ENCODE results near the gene ETHE1. TPM values are rescaled to one million over a fixed set of nuclear protein-coding genes. Genes with fewer than 3 reads are reported as not detected.

Gene ETHE1
- total RNA-seq, 4 donors from 2014 or later, result 48.2 to 63.2 (median 55.9) TPM

- Histone ChIP-seq H3K27me3 (no peaks in the 10 kb centered on the region), H3K27ac (replicated peaks in 1 of 4) (peak overlapping the region; percentile 88 to 94 (median 92)), H3K9me3 (peaks cover 0 to 9% (median 4%) of the 10 kb centered on the region in 4 donors), H3K36me3 (peaks cover 7 to 26% (median 15%) of the 10 kb centered on the region in 4 donors), H3K4me1 (peaks cover 26 to 40% (median 38%) of the 10 kb centered on the region in 4 donors), H3K4me3 (peak overlapping the region; percentile 51 to 75 (median 62))
- no peak for TF ChIP-seq EP300 (IDR thresholded peaks at IDR 0.05)
- TF ChIP-seq POLR2AphosphoS5 (IDR thresholded peaks at IDR 0.05), result no peak
- TF ChIP-seq CTCF (IDR thresholded peaks at IDR 0.05), result no peak
- TF ChIP-seq POLR2A (IDR thresholded peaks at IDR 0.05; ENCODE audit: low read depth), result no peak
- intact Hi-C loops (cut with DNase I), result no loop called here
- DNase-seq (ENCODE audit: extremely low spot score), result no peak
- WGBS, result 16% methylated on average over 17 of the region's 17 CpGs
Measured at GRCh38 chr19:43534305-43534815, 7.4 kb upstream of the ETHE1 start.

- TF ChIP-seq CTCF (IDR thresholded peaks at IDR 0.05) (no peak), POLR2A (IDR thresholded peaks at IDR 0.05; ENCODE audit: low read depth) (no peak), POLR2AphosphoS5 (IDR thresholded peaks at IDR 0.05) (peak; percentile 56 to 79), EP300 (IDR thresholded peaks at IDR 0.05) (no peak)
- intact Hi-C loops (cut with DNase I), result no loop called here
- DNase-seq (ENCODE audit: extremely low spot score), result peak; percentile 100
Measured at GRCh38 chr19:43533546-43534304, 6.7 kb upstream of the ETHE1 start.

GRCh38 chr19:43532962-43533545 is 6.1 kb upstream of the ETHE1 start, which contains the start of gene ZNF575:
Gene ZNF575 (plus strand): TSS chr19:43533188. CDS start chr19:43534423, 1,235 bp downstream.
- Histone ChIP-seq H3K27me3 (no peaks in the 10 kb centered on the region), H3K27ac (replicated peaks in 1 of 4) (peak within 1 kb of the TSS; percentile 88 to 94 (median 92)), H3K36me3 (peaks cover 0 to 13% (median 5%) of the 10 kb centered on the region in 4 donors), H3K4me1 (peaks cover 26 to 44% (median 40%) of the 10 kb centered on the region in 4 donors), H3K9me3 (no peaks in the 10 kb centered on the region), H3K4me3 (peak within 1 kb of the TSS; percentile 51 to 75 (median 62))
- WGBS, result 0% methylated on average over 11 of the region's 47 CpGs
- TF ChIP-seq POLR2AphosphoS5 (IDR thresholded peaks at IDR 0.05) (peak; percentile 72 to 85), EP300 (IDR thresholded peaks at IDR 0.05) (no peak), CTCF (IDR thresholded peaks at IDR 0.05) (peak in 1 of 3 experiments; percentile 15), POLR2A (IDR thresholded peaks at IDR 0.05; ENCODE audit: low read depth) (no peak)
- DNase-seq (ENCODE audit: extremely low spot score), result peak; percentile 96
- intact Hi-C loops (cut with DNase I), result no loop called here

More at GRCh38 chr19:43533546-43534304, 6.7 kb upstream of the ETHE1 start:
- 6% methylated on average over 7 of the region's 41 CpGs for WGBS
- H3K36me3 ChIP-seq, result peaks cover under 1 to 20% (median 9%) of the 10 kb centered on the region in 4 donors
- H3K4me1 ChIP-seq, result peaks cover 26 to 40% (median 38%) of the 10 kb centered on the region in 4 donors
- peak overlapping the region; percentile 51 to 75 (median 62) for H3K4me3 ChIP-seq
- peak overlapping the region; percentile 88 to 94 (median 92) for H3K27ac ChIP-seq (replicated peaks in 1 of 4)
- H3K27me3 ChIP-seq, result no peaks in the 10 kb centered on the region
- peaks cover 0 to 2% (median under 1%) of the 10 kb centered on the region in 4 donors for H3K9me3 ChIP-seq

GRCh38 chr19:43532571-43532961 is 5.6 kb upstream of the ETHE1 start:
- peak overlapping the region; percentile 88 to 94 (median 92) for H3K27ac ChIP-seq (replicated peaks in 1 of 4)
- WGBS, result 25% methylated on average over 4 of the region's 16 CpGs
- peak overlapping the region; percentile 51 to 75 (median 62) for H3K4me3 ChIP-seq
- no peaks in the 10 kb centered on the region for H3K27me3 ChIP-seq
- peaks cover 26 to 49% (median 45%) of the 10 kb centered on the region in 4 donors for H3K4me1 ChIP-seq
- H3K36me3 ChIP-seq, result peaks cover 0 to 8% (median under 1%) of the 10 kb centered on the region in 4 donors
- no peaks in the 10 kb centered on the region for H3K9me3 ChIP-seq
- TF ChIP-seq POLR2A (IDR thresholded peaks at IDR 0.05; ENCODE audit: low read depth), result no peak
- no peak for DNase-seq (ENCODE audit: extremely low spot score)
- intact Hi-C loops (cut with DNase I), result no loop called here
